ENCODE data around the gene GLIS1. TPM values are rescaled to one million over a fixed set of nuclear protein-coding genes. Genes with fewer than 3 reads are reported as not detected.

Gene GLIS1
- total and polyA plus RNA-seq, 8 donors, result 0.20 to 4.8 (median 0.55) TPM; not detected in 1

DNA sequence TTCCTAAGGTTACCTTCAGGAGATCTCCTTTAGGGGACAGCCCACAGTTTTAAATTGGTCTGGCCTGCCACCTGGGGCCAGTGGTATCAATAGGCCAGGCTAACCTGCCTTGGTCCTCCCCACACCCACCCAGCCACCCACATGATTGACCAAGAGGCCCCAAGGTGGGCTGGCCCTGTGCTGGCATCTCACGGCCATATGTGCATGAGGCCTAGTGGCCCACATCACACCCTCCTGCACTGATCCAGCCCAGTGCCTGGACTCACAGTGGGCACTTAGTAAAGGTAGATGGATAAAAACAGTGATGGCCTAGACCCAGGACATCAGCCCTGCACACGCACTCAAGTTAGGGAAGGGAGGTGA, 197.7 kb downstream of the GLIS1 start:
- Histone ChIP-seq H3K27ac (no peak overlapping the region), H3K4me3 (no peak overlapping the region), H3K36me3 (no peaks in the 10 kb centered on the region), H3K27me3 (peaks cover 0 to 8% (median 0%) of the 10 kb centered on the region in 3 donors), H3K4me1 (peaks cover 0 to 6% (median 2%) of the 10 kb centered on the region in 4 donors), H3K9me3 (no peaks in the 10 kb centered on the region)
- TF ChIP-seq POLR2AphosphoS5 (IDR thresholded peaks at IDR 0.05) (no peak), EP300 (IDR thresholded peaks at IDR 0.05) (no peak), POLR2A (IDR thresholded peaks at IDR 0.05) (no peak)
- TF ChIP-seq, protein P1, sequence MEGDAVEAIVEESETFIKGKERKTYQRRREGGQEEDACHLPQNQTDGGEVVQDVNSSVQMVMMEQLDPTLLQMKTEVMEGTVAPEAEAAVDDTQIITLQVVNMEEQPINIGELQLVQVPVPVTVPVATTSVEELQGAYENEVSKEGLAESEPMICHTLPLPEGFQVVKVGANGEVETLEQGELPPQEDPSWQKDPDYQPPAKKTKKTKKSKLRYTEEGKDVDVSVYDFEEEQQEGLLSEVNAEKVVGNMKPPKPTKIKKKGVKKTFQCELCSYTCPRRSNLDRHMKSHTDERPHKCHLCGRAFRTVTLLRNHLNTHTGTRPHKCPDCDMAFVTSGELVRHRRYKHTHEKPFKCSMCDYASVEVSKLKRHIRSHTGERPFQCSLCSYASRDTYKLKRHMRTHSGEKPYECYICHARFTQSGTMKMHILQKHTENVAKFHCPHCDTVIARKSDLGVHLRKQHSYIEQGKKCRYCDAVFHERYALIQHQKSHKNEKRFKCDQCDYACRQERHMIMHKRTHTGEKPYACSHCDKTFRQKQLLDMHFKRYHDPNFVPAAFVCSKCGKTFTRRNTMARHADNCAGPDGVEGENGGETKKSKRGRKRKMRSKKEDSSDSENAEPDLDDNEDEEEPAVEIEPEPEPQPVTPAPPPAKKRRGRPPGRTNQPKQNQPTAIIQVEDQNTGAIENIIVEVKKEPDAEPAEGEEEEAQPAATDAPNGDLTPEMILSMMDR (IDR thresholded peaks at IDR 0.05), result no peak
- WGBS, 5 donors, result 93 to 100% (median 96%) methylated on average over 2 of the region's 2 CpGs
- intact Hi-C loops (cut with DNase I; ENCODE audit: low total_unique reads), result no loop called here
- DNase-seq, result no peak

DNA sequence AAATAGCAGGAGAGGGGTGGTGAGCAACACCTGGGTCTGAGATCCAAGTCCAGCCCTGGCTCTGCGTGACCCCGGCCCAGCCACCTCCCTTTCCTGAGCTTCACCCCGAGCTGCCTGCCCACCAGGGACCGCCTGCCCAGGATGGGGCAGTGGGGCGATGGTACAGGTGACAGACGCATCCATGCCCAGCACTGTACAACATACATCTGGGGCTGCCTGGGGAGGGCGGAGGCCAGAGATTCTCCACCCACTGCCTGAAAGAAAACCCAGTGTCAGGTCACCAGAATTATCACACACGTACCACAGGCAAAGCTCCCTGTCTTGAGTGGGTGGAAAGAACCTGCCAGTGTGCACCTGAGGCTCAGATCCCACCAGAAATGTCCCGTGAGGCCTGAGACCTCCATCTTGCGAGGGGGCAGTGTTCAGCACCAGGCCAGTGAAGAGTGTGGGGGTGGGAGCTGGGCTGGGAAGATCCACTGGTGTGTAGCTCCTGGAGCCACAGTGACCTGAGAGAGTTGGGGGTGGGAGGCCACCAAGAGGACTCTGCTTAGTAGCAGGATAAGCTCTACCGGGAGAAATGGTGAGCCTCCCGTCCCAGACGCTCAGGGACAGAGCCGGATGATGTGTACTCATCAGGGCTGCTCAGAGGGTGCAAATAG, 198.2 kb downstream of the GLIS1 start:
- no peaks in the 10 kb centered on the region for H3K36me3 ChIP-seq
- TF ChIP-seq EP300 (IDR thresholded peaks at IDR 0.05), result no peak
- TF ChIP-seq, protein P1 (IDR thresholded peaks at IDR 0.05), result no peak
- no peak for TF ChIP-seq POLR2A (IDR thresholded peaks at IDR 0.05)
- TF ChIP-seq POLR2AphosphoS5 (IDR thresholded peaks at IDR 0.05), result no peak
- no peak overlapping the region for H3K4me3 ChIP-seq
- intact Hi-C loops (cut with DNase I; ENCODE audit: low total_unique reads), result no loop called here
- H3K9me3 ChIP-seq, result no peaks in the 10 kb centered on the region
- peaks cover 0 to 6% (median 2%) of the 10 kb centered on the region in 4 donors for H3K4me1 ChIP-seq
- DNase-seq, result no peak
- H3K27me3 ChIP-seq, result peaks cover 0 to 8% (median 0%) of the 10 kb centered on the region in 3 donors
- H3K27ac ChIP-seq, result no peak overlapping the region
- 89 to 95% (median 93%) methylated on average over 7 to 14 of the region's 14 CpGs for WGBS, 5 donors

DNA sequence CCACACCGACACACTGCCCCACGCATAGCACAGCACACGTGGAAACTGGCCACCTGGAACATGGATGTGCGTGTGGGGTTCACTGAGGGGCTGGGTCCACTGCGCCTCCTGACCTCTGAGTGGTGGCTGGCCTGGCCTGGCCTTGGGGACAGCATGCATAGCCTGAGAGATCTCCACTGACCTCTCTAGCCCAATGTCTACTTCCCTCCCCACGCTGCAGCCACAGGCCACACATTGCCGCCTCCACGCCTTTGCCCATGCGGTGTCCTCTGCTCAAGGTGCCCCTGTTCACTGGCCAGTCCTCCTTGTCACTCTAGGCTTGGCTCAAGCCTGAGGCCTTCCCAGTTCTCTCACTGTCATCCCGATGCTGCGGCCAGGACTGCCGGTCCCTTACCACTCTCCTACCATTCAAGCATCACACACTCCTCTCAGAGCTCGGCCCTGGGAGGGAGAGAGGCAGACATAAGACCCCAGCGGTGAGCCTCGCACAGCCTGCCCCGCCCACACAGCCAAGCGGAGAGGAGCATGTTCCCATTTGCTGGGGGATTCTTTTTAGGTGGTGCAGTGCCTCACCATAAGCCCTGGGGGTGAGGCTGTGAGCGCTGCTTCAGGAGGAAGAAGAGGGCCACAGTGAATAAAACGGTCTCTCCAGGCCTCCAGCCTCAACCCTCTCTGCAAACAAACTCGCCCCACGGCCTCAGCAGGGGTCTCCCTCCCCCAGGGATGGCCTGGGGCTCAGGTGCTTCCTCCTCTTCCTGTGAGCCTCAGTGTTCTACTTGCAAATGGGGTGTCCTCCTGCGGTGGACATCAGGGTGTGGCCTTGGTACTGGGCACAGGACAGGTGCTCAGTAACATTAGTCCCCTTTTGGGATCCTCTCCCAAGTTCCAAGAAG, 199.0 kb downstream of the GLIS1 start:
- Histone ChIP-seq H3K4me3 (no peak overlapping the region), H3K4me1 (peaks cover 0 to 6% (median 2%) of the 10 kb centered on the region in 4 donors), H3K27ac (no peak overlapping the region), H3K9me3 (no peaks in the 10 kb centered on the region), H3K36me3 (no peaks in the 10 kb centered on the region), H3K27me3 (peaks cover 0 to 8% (median 0%) of the 10 kb centered on the region in 3 donors)
- DNase-seq, result no peak
- intact Hi-C loops (cut with DNase I; ENCODE audit: low total_unique reads), result no loop called here
- 84 to 90% (median 87%) methylated on average over 21 to 22 of the region's 22 CpGs for WGBS, 5 donors
- TF ChIP-seq POLR2A (IDR thresholded peaks at IDR 0.05), result no peak
- TF ChIP-seq EP300 (IDR thresholded peaks at IDR 0.05), result no peak
- no peak for TF ChIP-seq POLR2AphosphoS5 (IDR thresholded peaks at IDR 0.05)
- TF ChIP-seq, protein P1 (IDR thresholded peaks at IDR 0.05), result no peak

DNA sequence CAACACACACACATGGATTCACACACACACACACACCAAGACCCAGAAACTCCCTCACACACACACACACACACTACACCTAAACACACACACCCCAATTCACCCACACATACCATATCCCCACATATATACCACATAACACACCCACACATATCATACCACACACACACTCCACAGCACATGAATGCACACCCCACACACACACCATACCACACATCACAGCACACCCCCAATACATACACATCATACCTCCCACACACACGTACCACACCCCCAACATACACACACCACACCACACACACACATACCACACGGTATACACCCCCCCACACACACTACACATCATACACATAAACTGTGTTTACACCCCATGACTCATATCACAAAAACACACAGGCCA, 199.7 kb downstream of the GLIS1 start:
- Histone ChIP-seq H3K27me3 (peaks cover 0 to 2% (median 0%) of the 10 kb centered on the region in 3 donors), H3K9me3 (no peaks in the 10 kb centered on the region), H3K4me1 (peaks cover 0 to 6% (median 2%) of the 10 kb centered on the region in 4 donors), H3K36me3 (no peaks in the 10 kb centered on the region), H3K4me3 (no peak overlapping the region), H3K27ac (no peak overlapping the region)
- TF ChIP-seq POLR2A (IDR thresholded peaks at IDR 0.05), result no peak
- TF ChIP-seq EP300 (IDR thresholded peaks at IDR 0.05), result no peak
- TF ChIP-seq POLR2AphosphoS5 (IDR thresholded peaks at IDR 0.05), result no peak
- TF ChIP-seq, protein P1 (IDR thresholded peaks at IDR 0.05), result no peak
- DNase-seq, result no peak
- 76 to 85% (median 80%) methylated on average over 2 of the region's 2 CpGs for WGBS, 5 donors
- intact Hi-C loops (cut with DNase I; ENCODE audit: low total_unique reads), result no loop called here

Data from stomach (tissue), 9 donors.